ENCODE data around the gene PTGDR.

- no peak for TF ChIP-seq EZH2 (IDR thresholded peaks at IDR 0.05; ENCODE audit: low read length, missing control alignments)
- TF ChIP-seq CTCF (conservative IDR thresholded peaks at IDR 0.05 in 1 of 2, IDR thresholded peaks at IDR 0.05 in 1 of 2; ENCODE audit: low read depth in 1 of 2, low read length in 2 of 2), result no peak
Measured at GRCh38 chr14:52279408-52279807, 11.9 kb downstream of the PTGDR start.

Measured in fibroblast of lung (primary cell).